GM18519 (cell line): Measurements from ENCODE around the gene MAU2.

Experiments used
- ATAC-seq: cut with Tn5 transposase; IDR thresholded peaks from one replicate; pipeline ENCODE4 v1.9.1; 2021; ENCODE audit warnings: mild to moderate bottlenecking, moderate library complexity; ENCODE audit not compliant: unreplicated experiment, low FRiP score

The MAU2 gene

DNA sequence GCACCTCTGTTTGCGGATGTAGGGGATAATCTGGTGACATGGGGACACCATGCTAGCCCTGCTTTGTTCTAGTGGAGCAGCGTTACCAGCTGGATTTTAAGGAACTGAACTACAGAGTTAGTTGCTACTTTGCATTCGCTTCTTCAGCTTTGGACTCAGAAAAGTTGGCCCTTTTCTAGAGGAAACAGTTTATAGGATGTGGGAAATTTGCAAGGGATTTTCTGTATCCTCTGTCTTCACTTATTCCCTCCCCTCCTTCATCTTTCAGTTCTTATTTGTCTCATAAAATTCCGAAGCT lies 87.0 kb downstream of the MAU2 start:
- ATAC-seq, result no peak
